ENCODE measurements around the gene EPHB4. TPM values are rescaled to one million over a fixed set of nuclear protein-coding genes. Genes with fewer than 3 reads are reported as not detected.
"Not testable (repeated sequence)": the region's sequence is repeated elsewhere in the genome, so short reads cannot be mapped to it uniquely, and the experiment has no call there.

The EPHB4 gene
- total RNA-seq, 1 experiment from 2014 or later = 107 TPM

GRCh38 chr7:100824499-100825214, 2.7 kb downstream of the EPHB4 start:
- in situ Hi-C loops (cut with HindIII; ENCODE audit: low sequenced_read_pairs) = no loop called here
- DNase-seq (ENCODE audit: low spot score) = no peak

- no peak for DNase-seq (ENCODE audit: low spot score)
- in situ Hi-C loops (cut with HindIII; ENCODE audit: low sequenced_read_pairs) = no loop called here
These were observed 3.8 kb downstream of the EPHB4 start for GRCh38 chr7:100823534-100823933.

GRCh38 chr7:100823140-100823525, 4.2 kb downstream of the EPHB4 start:
- DNase-seq (ENCODE audit: low spot score) = no peak
- in situ Hi-C loops (cut with HindIII; ENCODE audit: low sequenced_read_pairs) = no loop called here

- in situ Hi-C loops (cut with HindIII; ENCODE audit: low sequenced_read_pairs) = no loop called here
- DNase-seq (ENCODE audit: low spot score) = no peak
These were observed 4.8 kb downstream of the EPHB4 start for GRCh38 chr7:100822236-100823139.

GRCh38 chr7:100819586-100819985, 7.7 kb downstream of the EPHB4 start:
- DNase-seq (ENCODE audit: low spot score) = no peak
- in situ Hi-C loops (cut with HindIII; ENCODE audit: low sequenced_read_pairs) = no loop called here

- in situ Hi-C loops (cut with HindIII; ENCODE audit: low sequenced_read_pairs) = no loop called here
- DNase-seq (ENCODE audit: low spot score) = no peak
These were observed 8.5 kb downstream of the EPHB4 start for GRCh38 chr7:100818825-100819224.

- in situ Hi-C loops (cut with HindIII; ENCODE audit: low sequenced_read_pairs) = no loop called here
- no peak for DNase-seq (ENCODE audit: low spot score)
These were observed 9.0 kb downstream of the EPHB4 start for GRCh38 chr7:100818366-100818765.

GRCh38 chr7:100817097-100817496, 10.2 kb downstream of the EPHB4 start:
- in situ Hi-C loops (cut with HindIII; ENCODE audit: low sequenced_read_pairs) = no loop called here

GRCh38 chr7:100816515-100816914, 10.8 kb downstream of the EPHB4 start:
- in situ Hi-C loops (cut with HindIII; ENCODE audit: low sequenced_read_pairs); DNase-seq (ENCODE audit: low spot score): not testable (repeated sequence)

More at GRCh38 chr7:100817097-100817496, 10.2 kb downstream of the EPHB4 start:
- DNase-seq (ENCODE audit: low spot score) = no peak

GRCh38 chr7:100812729-100813128, 14.6 kb downstream of the EPHB4 start:
- DNase-seq (ENCODE audit: low spot score) = no peak
- in situ Hi-C loops (cut with HindIII; ENCODE audit: low sequenced_read_pairs) = no loop called here

- in situ Hi-C loops (cut with HindIII; ENCODE audit: low sequenced_read_pairs) = no loop called here
- DNase-seq (ENCODE audit: low spot score) = no peak
These were observed 15.8 kb downstream of the EPHB4 start for GRCh38 chr7:100811480-100811879.

GRCh38 chr7:100808354-100808875, 18.9 kb downstream of the EPHB4 start:
- DNase-seq (ENCODE audit: low spot score) = no peak
- in situ Hi-C loops (cut with HindIII; ENCODE audit: low sequenced_read_pairs) = no loop called here

GRCh38 chr7:100806883-100807282, 20.4 kb downstream of the EPHB4 start:
- in situ Hi-C loops (cut with HindIII; ENCODE audit: low sequenced_read_pairs) = not testable (repeated sequence)

GRCh38 chr7:100806276-100806675, 21.0 kb downstream of the EPHB4 start:
- in situ Hi-C loops (cut with HindIII; ENCODE audit: low sequenced_read_pairs) = no loop called here
- no peak for DNase-seq (ENCODE audit: low spot score)

More at GRCh38 chr7:100806883-100807282, 20.4 kb downstream of the EPHB4 start:
- not testable (repeated sequence) for DNase-seq (ENCODE audit: low spot score)

GRCh38 chr7:100804681-100805431, 22.5 kb downstream of the EPHB4 start:
- in situ Hi-C loops (cut with HindIII; ENCODE audit: low sequenced_read_pairs) = no loop called here
- no peak for DNase-seq (ENCODE audit: low spot score)

GRCh38 chr7:100803398-100804161, 23.7 kb downstream of the EPHB4 start:
- peak; percentile 78 for DNase-seq (ENCODE audit: low spot score)
- in situ Hi-C loops (cut with HindIII; ENCODE audit: low sequenced_read_pairs) = no loop called here

GRCh38 chr7:100802951-100803350, 24.4 kb downstream of the EPHB4 start:
- in situ Hi-C loops (cut with HindIII; ENCODE audit: low sequenced_read_pairs) = no loop called here
- no peak for DNase-seq (ENCODE audit: low spot score)

- no peak for DNase-seq (ENCODE audit: low spot score)
- in situ Hi-C loops (cut with HindIII; ENCODE audit: low sequenced_read_pairs) = no loop called here
These were observed 25.3 kb downstream of the EPHB4 start for GRCh38 chr7:100801833-100802568.
